ENCODE data around the gene SIPA1L3. TPM values are rescaled to one million over a fixed set of nuclear protein-coding genes. Genes with fewer than 3 reads are reported as not detected.

The SIPA1L3 gene
- total and polyA plus RNA-seq, 8 donors = 2.9 to 211 (median 24.3) TPM

GRCh38 chr19:37903096-37903495, 3.9 kb upstream of the SIPA1L3 start:
- WGBS, 5 donors = 82 to 91% (median 85%) methylated on average over 2 of the region's 2 CpGs
- intact Hi-C loops (cut with DNase I; ENCODE audit: low total_unique reads) = no loop called here
- TF ChIP-seq POLR2A (IDR thresholded peaks at IDR 0.05) (no peak), EP300 (IDR thresholded peaks at IDR 0.05) (no peak), CTCF (IDR thresholded peaks at IDR 0.05) (no peak), POLR2AphosphoS5 (IDR thresholded peaks at IDR 0.05) (no peak)

GRCh38 chr19:37905946-37906868, 801 bp upstream of the SIPA1L3 start, which contains the start of gene WDR87:
Gene WDR87 (minus strand): TSS chr19:37906594. CDS start chr19:37898239, 8,355 bp downstream.
- 4 to 7% (median 6%) methylated on average over 49 to 63 of the region's 63 CpGs for WGBS, 5 donors
- intact Hi-C loops (cut with DNase I; ENCODE audit: low total_unique reads) = no loop called here
- Histone ChIP-seq H3K4me1 (peaks cover 9 to 33% (median 26%) of the 10 kb centered on the region in 4 donors), H3K9me3 (no peaks in the 10 kb centered on the region), H3K27me3 (no peaks in the 10 kb centered on the region), H3K4me3 (peak within 1 kb of the TSS; percentile 90 to 99 (median 92)), H3K27ac (peak within 1 kb of the TSS; percentile 77 to 85 (median 79)), H3K36me3 (no peaks in the 10 kb centered on the region)
- DNase-seq = peak; percentile 48 to 86
- TF ChIP-seq POLR2AphosphoS5 (IDR thresholded peaks at IDR 0.05) (no peak), EP300 (IDR thresholded peaks at IDR 0.05) (no peak)

More at GRCh38 chr19:37903096-37903495, 3.9 kb upstream of the SIPA1L3 start:
- peaks cover 6 to 12% (median 9%) of the 10 kb centered on the region in 4 donors for H3K4me1 ChIP-seq
- no peaks in the 10 kb centered on the region for H3K9me3 ChIP-seq
- H3K4me3 ChIP-seq = no peak overlapping the region
- DNase-seq = no peak
- H3K36me3 ChIP-seq = no peaks in the 10 kb centered on the region
- no peaks in the 10 kb centered on the region for H3K27me3 ChIP-seq
- H3K27ac ChIP-seq = no peak overlapping the region

GRCh38 chr19:37907735-37908455, 887 bp downstream of the SIPA1L3 start:
- Histone ChIP-seq H3K4me3 (peak overlapping the region; percentile 90 to 99 (median 92)), H3K36me3 (no peaks in the 10 kb centered on the region), H3K4me1 (peaks cover 9 to 33% (median 26%) of the 10 kb centered on the region in 4 donors), H3K27me3 (no peaks in the 10 kb centered on the region), H3K9me3 (no peaks in the 10 kb centered on the region), H3K27ac (peak overlapping the region in 4 of 5 donors; percentile 77 to 85 (median 82))
- no peak for DNase-seq
- intact Hi-C loops (cut with DNase I; ENCODE audit: low total_unique reads) = no loop called here
- WGBS, 5 donors = 19 to 27% (median 23%) methylated on average over 13 of the region's 13 CpGs
- no peak for TF ChIP-seq CTCF (IDR thresholded peaks at IDR 0.05)

DNA sequence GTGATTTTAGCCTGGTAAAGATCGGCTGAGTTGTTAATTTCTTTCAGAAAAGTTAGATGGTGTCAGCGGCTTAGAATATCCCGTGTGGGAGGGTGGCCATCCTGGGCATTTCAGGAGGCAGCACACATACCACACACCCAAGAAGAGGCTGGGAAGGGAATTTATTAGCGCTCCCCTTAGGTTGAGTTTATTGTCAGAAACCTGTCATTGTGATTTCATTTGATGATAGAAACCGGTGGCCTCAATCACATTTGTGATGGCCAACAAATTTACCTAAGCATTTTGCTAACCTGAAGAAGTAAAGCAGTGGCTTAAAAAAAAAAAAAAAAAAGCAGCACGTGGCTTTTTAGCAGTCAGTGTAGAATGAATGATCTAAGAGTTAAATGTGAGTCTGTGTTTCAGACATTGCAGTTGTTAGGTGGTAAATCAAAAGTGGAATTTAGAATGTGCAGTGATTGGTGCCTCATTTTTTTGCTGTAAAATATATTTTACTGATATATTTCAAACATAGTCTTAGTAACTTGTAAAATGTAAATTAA, 2.7 kb downstream of the SIPA1L3 start:
- no peak for DNase-seq
- TF ChIP-seq CTCF (IDR thresholded peaks at IDR 0.05) (no peak), EP300 (IDR thresholded peaks at IDR 0.05) (no peak), POLR2AphosphoS5 (IDR thresholded peaks at IDR 0.05) (no peak), POLR2A (IDR thresholded peaks at IDR 0.05) (no peak)
- no peaks in the 10 kb centered on the region for H3K27me3 ChIP-seq
- no peak overlapping the region for H3K4me3 ChIP-seq
- intact Hi-C loops (cut with DNase I; ENCODE audit: low total_unique reads) = no loop called here
- H3K4me1 ChIP-seq = peaks cover 9 to 36% (median 26%) of the 10 kb centered on the region in 4 donors
- no peaks in the 10 kb centered on the region for H3K9me3 ChIP-seq
- no peak overlapping the region for H3K27ac ChIP-seq
- WGBS, 5 donors = 56 to 77% (median 75%) methylated on average over 6 of the region's 6 CpGs
- no peaks in the 10 kb centered on the region for H3K36me3 ChIP-seq
